Activated B cell treated with CpG ODN at 0.5 μM for 24 hours (primary cell): ENCODE results near the gene CASTOR1. TPM values are rescaled to one million over a fixed set of nuclear protein-coding genes. Genes with fewer than 3 reads are reported as not detected.

ENCODE experiments used
- ATAC-seq: fragments of 200-7000 bp; cut with Tn5 transposase; one replicate; pipeline ENCODE4 v1.10.0; 2021; ENCODE audit warnings: low read depth, mild to moderate bottlenecking, moderate library complexity
- CTCF ChIA-PET: fragments of 350-600 bp; sonication (Branson Sonifier 250); formaldehyde crosslinking; loops from one replicate; lab custom pipeline; 2021; ENCODE audit warnings: antibody characterized with exemption; lab: Charles Lee
- POLR2A ChIA-PET: fragments of 350-600 bp; sonication (Branson Sonifier 250); formaldehyde crosslinking; loops from one replicate; lab custom pipeline; 2021; ENCODE audit warnings: antibody characterized with exemption; lab: Charles Lee
- DNase-seq: peaks from one replicate; pipeline ENCODE4 v3.0.0; 2022
- H3K27ac Mint-ChIP-seq: one replicate; pipeline ENCODE4 v1.8.0; 2020; ENCODE audit warnings: mixed read lengths
- H3K27me3 Mint-ChIP-seq: one replicate; pipeline ENCODE4 v1.8.0; 2021; ENCODE audit warnings: mixed read lengths
- H3K36me3 Mint-ChIP-seq: one replicate; pipeline ENCODE4 v1.8.0; 2021; ENCODE audit warnings: low read depth, mixed read lengths
- H3K4me1 Mint-ChIP-seq: one replicate; pipeline ENCODE4 v1.8.0; 2021; ENCODE audit warnings: mixed read lengths
- H3K4me3 Mint-ChIP-seq: one replicate; pipeline ENCODE4 v1.8.0; 2020; ENCODE audit warnings: mild to moderate bottlenecking, mixed read lengths
- H3K9me3 Mint-ChIP-seq: one replicate; pipeline ENCODE4 v1.8.0; 2020; ENCODE audit warnings: mixed read lengths
- intact Hi-C: fragments of 100-400 bp; cut with micrococcal nuclease; formaldehyde crosslinking; loops from one replicate; pipeline ENCODE4 v1.15.1; 2024
- total RNA-seq: library from RNA; stranded (reverse); gene quantifications from 2 replicates; pipeline ENCODE4 v1.2.3, GENCODE V29; 2022
- TF ChIP-seq, protein P1 (sequence below): fragments of 200-600 bp; IDR thresholded peaks from one replicate; pipeline ENCODE4 v1.8.0; 2022; ENCODE audit warnings: antibody characterized with exemption, mild to moderate bottlenecking

CASTOR1 gene
- total RNA-seq, 1 donor from 2014 or later: 2.4 TPM

DNA sequence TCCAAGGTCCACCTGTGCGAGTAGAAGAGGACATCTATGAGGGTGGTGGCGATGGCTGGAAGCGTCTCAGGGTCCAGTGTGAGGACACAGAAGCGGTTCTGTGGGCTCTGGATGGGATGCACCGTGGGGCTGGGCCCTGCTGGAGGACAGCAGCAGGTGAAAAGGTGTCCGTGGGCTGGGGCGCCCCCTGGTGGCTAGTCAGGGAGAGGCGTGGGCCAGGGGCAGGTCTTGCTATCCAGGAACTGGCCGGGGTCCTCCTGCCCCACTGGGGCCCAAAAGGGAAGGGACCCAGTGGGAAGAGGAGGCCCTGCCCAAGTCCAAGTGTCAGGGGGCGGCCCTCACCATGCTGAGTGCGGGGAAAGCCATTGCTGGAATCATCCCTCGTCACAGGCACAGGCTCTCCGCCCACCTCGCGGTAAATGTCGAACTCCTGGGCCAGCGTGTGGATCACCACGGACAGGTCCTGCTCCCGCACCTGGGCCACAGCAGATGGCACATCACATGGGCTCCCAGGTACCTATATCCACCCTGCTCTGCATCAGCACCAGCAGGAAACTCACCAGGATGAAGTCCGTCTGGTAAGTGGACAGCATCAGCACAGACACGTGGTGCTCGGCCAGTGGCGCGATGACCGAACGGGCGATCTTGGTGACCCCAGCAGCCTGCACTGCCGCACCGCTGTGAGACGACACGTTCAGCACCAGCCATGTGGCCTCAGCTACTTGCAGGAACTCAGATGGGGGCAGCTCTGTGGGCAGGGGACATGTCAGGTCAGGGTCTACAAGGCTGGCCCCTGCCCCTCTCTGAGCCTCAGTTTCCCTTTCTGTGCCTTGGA, 2.3 kb downstream of the CASTOR1 start:
- Mint-ChIP-seq H3K27me3 (no peaks in the 10 kb centered on the region), H3K9me3 (no peaks in the 10 kb centered on the region), H3K36me3 (peaks cover 8% of the 10 kb centered on the region), H3K4me3 (no peak overlapping the region), H3K4me1 (peaks cover 38% of the 10 kb centered on the region), H3K27ac (no peak overlapping the region)
- intact Hi-C loops: loop anchor here (1.0 kb wide), 5 partner anchors 24 to 179 kb away; partner anchors contain the start of gene RNF215
- peak; percentile 81 for DNase-seq
- TF ChIP-seq, protein P1, sequence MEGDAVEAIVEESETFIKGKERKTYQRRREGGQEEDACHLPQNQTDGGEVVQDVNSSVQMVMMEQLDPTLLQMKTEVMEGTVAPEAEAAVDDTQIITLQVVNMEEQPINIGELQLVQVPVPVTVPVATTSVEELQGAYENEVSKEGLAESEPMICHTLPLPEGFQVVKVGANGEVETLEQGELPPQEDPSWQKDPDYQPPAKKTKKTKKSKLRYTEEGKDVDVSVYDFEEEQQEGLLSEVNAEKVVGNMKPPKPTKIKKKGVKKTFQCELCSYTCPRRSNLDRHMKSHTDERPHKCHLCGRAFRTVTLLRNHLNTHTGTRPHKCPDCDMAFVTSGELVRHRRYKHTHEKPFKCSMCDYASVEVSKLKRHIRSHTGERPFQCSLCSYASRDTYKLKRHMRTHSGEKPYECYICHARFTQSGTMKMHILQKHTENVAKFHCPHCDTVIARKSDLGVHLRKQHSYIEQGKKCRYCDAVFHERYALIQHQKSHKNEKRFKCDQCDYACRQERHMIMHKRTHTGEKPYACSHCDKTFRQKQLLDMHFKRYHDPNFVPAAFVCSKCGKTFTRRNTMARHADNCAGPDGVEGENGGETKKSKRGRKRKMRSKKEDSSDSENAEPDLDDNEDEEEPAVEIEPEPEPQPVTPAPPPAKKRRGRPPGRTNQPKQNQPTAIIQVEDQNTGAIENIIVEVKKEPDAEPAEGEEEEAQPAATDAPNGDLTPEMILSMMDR: peak; percentile 68
- no peak for ATAC-seq
- CTCF ChIA-PET: interaction anchor here (0.7 to 7.8 kb wide), 39 partner anchors 10 to 197 kb away, joined by 3 to 275 read pairs (median 8); partner anchors contain the start of genes CCDC157, MTFP1, OSM and RNF215
- POLR2A ChIA-PET: interaction anchor here (0.9 to 7.6 kb wide), 11 partner anchors 18 to 137 kb away, joined by 3 to 131 read pairs (median 9); partner anchors contain the start of genes CCDC157, RNF215, SF3A1 and TBC1D10A

DNA sequence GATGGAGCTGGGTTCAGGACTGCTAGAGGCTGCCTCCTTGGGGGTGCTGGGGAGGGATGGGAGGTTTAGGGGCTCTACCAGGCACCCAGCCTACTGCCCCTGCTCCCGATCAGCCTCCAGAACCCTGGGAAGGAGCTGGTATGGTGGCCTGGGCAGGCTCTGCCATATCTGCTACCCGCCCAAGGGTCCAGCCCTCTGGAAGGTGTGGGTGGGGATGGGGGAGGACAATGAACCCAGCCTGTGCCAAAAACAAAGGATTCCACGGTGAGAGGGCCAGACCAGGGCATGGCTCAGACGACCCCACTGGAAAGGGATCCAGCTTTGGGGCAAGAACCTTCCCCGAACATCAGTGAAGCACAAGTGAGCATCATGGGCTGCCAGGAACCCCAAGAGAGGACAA, 3.0 kb downstream of the CASTOR1 start:
- ChIA-PET POLR2A (interaction anchor here (1.0 kb wide), 1 partner anchor 137 kb away, joined by 3 read pairs; no protein-coding TSS in a partner anchor), CTCF (interaction anchor here (1.1 to 7.8 kb wide), 5 partner anchors 17 to 179 kb away, joined by 6 to 275 read pairs (median 27); partner anchors contain the start of gene RNF215)
- intact Hi-C loops: no loop called here
- ATAC-seq (no peak), DNase-seq (no peak)
- TF ChIP-seq, protein P1: no peak
- Mint-ChIP-seq H3K4me3 (no peak overlapping the region), H3K27me3 (no peaks in the 10 kb centered on the region), H3K9me3 (no peaks in the 10 kb centered on the region), H3K27ac (no peak overlapping the region), H3K4me1 (peaks cover 33% of the 10 kb centered on the region), H3K36me3 (peaks cover 5% of the 10 kb centered on the region)

DNA sequence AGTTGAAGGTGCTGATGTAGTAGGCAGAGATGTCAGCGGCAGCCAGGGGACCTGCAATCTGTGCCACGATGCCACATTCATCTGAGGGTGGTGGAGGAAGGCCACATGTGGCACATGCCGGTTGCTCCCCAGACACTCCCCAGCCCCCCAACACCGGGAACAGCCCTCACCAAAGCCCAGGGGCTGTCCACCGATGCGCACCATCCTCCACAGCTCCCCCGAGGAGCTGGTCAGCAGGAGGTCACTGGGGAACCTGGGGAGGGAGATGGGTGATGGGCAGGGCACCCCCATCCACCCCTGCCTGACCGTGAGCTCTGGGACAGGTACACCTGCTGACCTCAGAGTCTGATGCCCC, 3.5 kb downstream of the CASTOR1 start:
- POLR2A ChIA-PET: interaction anchor here (1.0 kb wide), 1 partner anchor 138 kb away, joined by 3 read pairs; no protein-coding TSS in a partner anchor
- intact Hi-C loops: no loop called here
- no peak overlapping the region for H3K27ac Mint-ChIP-seq
- H3K27me3 Mint-ChIP-seq: no peaks in the 10 kb centered on the region
- H3K9me3 Mint-ChIP-seq: no peaks in the 10 kb centered on the region
- ATAC-seq: no peak
- DNase-seq: no peak
- H3K4me3 Mint-ChIP-seq: no peak overlapping the region
- CTCF ChIA-PET: interaction anchor here (1.1 to 7.8 kb wide), 5 partner anchors 18 to 179 kb away, joined by 6 to 275 read pairs (median 27); partner anchors contain the start of gene RNF215
- H3K4me1 Mint-ChIP-seq: peaks cover 31% of the 10 kb centered on the region
- TF ChIP-seq, protein P1: no peak
- peaks cover 5% of the 10 kb centered on the region for H3K36me3 Mint-ChIP-seq

DNA sequence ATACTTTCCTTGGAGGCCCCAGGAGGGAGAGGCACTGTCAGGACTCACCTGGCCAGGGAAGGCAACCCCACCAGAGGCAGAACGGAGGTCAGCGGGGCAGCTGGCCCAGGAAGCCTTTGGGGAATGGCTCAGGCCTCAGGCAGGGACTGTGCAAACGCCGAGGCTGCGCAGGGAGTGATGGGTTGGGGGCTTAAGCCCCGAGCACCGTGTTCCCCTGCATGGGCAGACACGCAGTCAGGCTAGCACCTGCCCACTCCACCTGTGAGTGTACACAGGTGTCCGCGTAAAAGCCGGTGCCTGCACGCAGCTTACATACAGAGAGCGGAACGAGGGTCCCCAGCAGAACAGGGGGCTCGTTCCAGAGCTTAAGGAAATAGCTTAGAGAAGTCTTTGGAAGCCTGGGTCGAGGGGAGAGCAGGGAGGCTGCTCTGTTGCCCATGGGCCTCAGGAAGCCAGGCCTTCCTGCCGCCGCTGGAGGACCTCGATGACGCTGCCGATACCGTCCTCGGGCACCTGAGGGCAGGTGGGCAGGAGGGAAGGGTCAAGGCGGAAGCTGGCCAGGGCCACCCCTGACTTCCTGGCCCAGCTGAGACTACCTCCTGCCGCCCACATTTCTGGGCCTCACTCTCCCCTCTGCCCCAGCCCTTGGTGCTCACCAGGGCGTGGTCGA, 4.0 kb downstream of the CASTOR1 start:
- ChIA-PET CTCF (interaction anchor here (0.6 to 7.8 kb wide), 5 partner anchors 21 to 178 kb away, joined by 3 to 275 read pairs (median 7); partner anchors contain the start of gene RNF215), POLR2A (no interaction called here)
- no peaks in the 10 kb centered on the region for H3K27me3 Mint-ChIP-seq
- DNase-seq (no peak), ATAC-seq (no peak)
- peaks cover 26% of the 10 kb centered on the region for H3K4me1 Mint-ChIP-seq
- no peaks in the 10 kb centered on the region for H3K9me3 Mint-ChIP-seq
- H3K4me3 Mint-ChIP-seq: no peak overlapping the region
- H3K27ac Mint-ChIP-seq: no peak overlapping the region
- H3K36me3 Mint-ChIP-seq: peaks cover 5% of the 10 kb centered on the region
- TF ChIP-seq, protein P1: no peak
- intact Hi-C loops: no loop called here
